A549 (cell line): ENCODE results near the gene ADGRL3. TPM values are rescaled to one million over a fixed set of nuclear protein-coding genes. Genes with fewer than 3 reads are reported as not detected.

Experiments used
- ATAC-seq, 2 experiments: fragments of 200-7000 bp in 1 of 2; fragments of >200 bp in 1 of 2; cut with Nextera tagmentation in 1 of 2; cut with Tn5 transposase in 1 of 2; 3 replicates each; pipeline versions ENCODE4 v1.8.0 to v1.9.1; 2018 to 2020; ENCODE audit warnings: mild to moderate bottlenecking in 1 of 2, moderate library complexity in 1 of 2
- CTCF ChIA-PET: fragments of 300-600 bp; sonication (Branson Sonifier 250); formaldehyde crosslinking; extraction: SDS; loops from one replicate; lab custom pipeline; 2021; ENCODE audit warnings: antibody characterized with exemption, inconsistent platforms; lab: Yijun Ruan, JAX
- POLR2A ChIA-PET: fragments of 350-600 bp; formaldehyde crosslinking; extraction: SDS; loops from one replicate; lab custom pipeline; 2021; ENCODE audit warnings: antibody characterized with exemption, inconsistent platforms; lab: Yijun Ruan, JAX
- DNase-seq, 2 experiments: peaks; one replicate each; pipeline versions ENCODE4 v3.0.0 to v3.0.0-alpha.2; 2011 to 2016; ENCODE audit warnings: low read depth in 1 of 2, low spot score in 1 of 2
- FAIRE-seq: peaks from 2 replicates; lab custom pipeline; 2011; peaks lifted over from hg19 to GRCh38; lab: Jason Lieb, UNC
- H3K27ac ChIP-seq, 2 experiments: fragments of >200 bp; sonication (Bioruptor Twin); formaldehyde crosslinking; 3 replicates each; pipeline ENCODE4 v1.5.1; 2016 to 2017
- H3K4me1 ChIP-seq: fragments of >200 bp; sonication (Bioruptor Twin); formaldehyde crosslinking; 3 replicates; pipeline ENCODE4 v1.6.1; 2016
- H3K4me2 ChIP-seq: fragments of >200 bp; sonication (Bioruptor Twin); formaldehyde crosslinking; 3 replicates; pipeline ENCODE4 v1.6.1; 2016
- H3K4me3 ChIP-seq: fragments of >200 bp; sonication (Bioruptor Twin); formaldehyde crosslinking; 3 replicates; pipeline ENCODE4 v1.5.1; 2016
- H3K9me3 ChIP-seq: fragments of >200 bp; sonication (Bioruptor Twin); formaldehyde crosslinking; 3 replicates; pipeline ENCODE4 v1.6.1; 2016
- BHLHE40 ChIP-seq: IDR thresholded peaks from 2 replicates; pipeline ENCODE4 v1.6.1; 2012; ENCODE audit warnings: low read depth, low read length, inconsistent platforms
- CBX2 ChIP-seq: fragments of 200-600 bp; sonication (generic); IDR thresholded peaks from 2 replicates; pipeline ENCODE4 v1.6.1; 2016; ENCODE audit warnings: low read depth, mild to moderate bottlenecking, borderline replicate concordance
- CBX8 ChIP-seq: fragments of 200-600 bp; sonication (generic); IDR thresholded peaks from 2 replicates; pipeline ENCODE4 v1.6.1; 2016
- CHD2 ChIP-seq: fragments of 150-350 bp; IDR thresholded peaks from 2 replicates; pipeline ENCODE4 v1.6.1; 2014; ENCODE audit warnings: low read length; ENCODE audit not compliant: partially characterized antibody
- FOXS1 ChIP-seq: fragments of 250-450 bp; sonication (Bioruptor Pico); IDR thresholded peaks from 2 replicates; pipeline ENCODE4 v1.5.0; 2020; ENCODE audit warnings: mild to moderate bottlenecking, moderate library complexity
- HDAC2 ChIP-seq: fragments of 200-600 bp; sonication (generic); IDR thresholded peaks from 2 replicates; pipeline ENCODE4 v1.6.1; 2016
- HEYL ChIP-seq: fragments of 250-450 bp; sonication (Bioruptor Pico); IDR thresholded peaks from 2 replicates; pipeline ENCODE4 v1.8.0; 2021; ENCODE audit warnings: mild to moderate bottlenecking, moderate library complexity
- HOXA7 ChIP-seq: fragments of 250-450 bp; sonication (Bioruptor Pico); IDR thresholded peaks from 2 replicates; pipeline ENCODE4 v1.5.0; 2020; ENCODE audit warnings: mild to moderate bottlenecking, moderate library complexity
- HOXB13 ChIP-seq: fragments of 250-450 bp; sonication (Bioruptor Pico); IDR thresholded peaks from 2 replicates; pipeline ENCODE4 v1.5.0; 2020; ENCODE audit warnings: low read depth, mild to moderate bottlenecking, moderate library complexity
- MAFK ChIP-seq: fragments of 450-650 bp; IDR thresholded peaks from 2 replicates; pipeline ENCODE4 v1.6.1; 2014; ENCODE audit not compliant: partially characterized antibody
- MAZ ChIP-seq: fragments of 150-350 bp; IDR thresholded peaks from 2 replicates; pipeline ENCODE4 v1.6.1; 2014; ENCODE audit warnings: antibody characterized with exemption, low read depth, low read length, borderline replicate concordance
- MYC ChIP-seq: IDR thresholded peaks from 2 replicates; pipeline ENCODE4 v1.6.1; 2012; ENCODE audit warnings: mild to moderate bottlenecking, inconsistent platforms, low read length, improper control_type of control experiment, borderline replicate concordance
- NFE2L2 ChIP-seq: fragments of 150-350 bp; conservative IDR thresholded peaks from 2 replicates; pipeline ENCODE4 v1.6.1; 2014; ENCODE audit warnings: low read length
- PHF8 ChIP-seq: fragments of 200-600 bp; sonication (generic); IDR thresholded peaks from 2 replicates; pipeline ENCODE4 v1.6.1; 2016; ENCODE audit warnings: low read depth, mild to moderate bottlenecking, antibody characterized with exemption, moderate library complexity, borderline replicate concordance
- RAD21 ChIP-seq, 2 experiments: fragments of >200 bp in 1 of 2; sonication (Bioruptor Twin) in 1 of 2; formaldehyde crosslinking in 1 of 2; IDR thresholded peaks in 1 of 2; conservative IDR thresholded peaks in 1 of 2; 2 replicates in 1 of 2; 3 replicates in 1 of 2; pipeline ENCODE4 v1.6.1; 2012 to 2018; ENCODE audit warnings: inconsistent platforms in 1 of 2
- RFX5 ChIP-seq: fragments of 450-650 bp; IDR thresholded peaks from 2 replicates; pipeline ENCODE4 v1.7.1; 2014; ENCODE audit warnings: antibody characterized with exemption, mild to moderate bottlenecking, moderate library complexity
- RNF2 ChIP-seq: fragments of 200-600 bp; sonication (generic); IDR thresholded peaks from 2 replicates; pipeline ENCODE4 v1.6.1; 2016; ENCODE audit warnings: low read depth, mild to moderate bottlenecking, antibody characterized with exemption, moderate library complexity, borderline replicate concordance
- SMC3 ChIP-seq: fragments of >200 bp; sonication (Bioruptor Twin); formaldehyde crosslinking; IDR thresholded peaks from 3 replicates; pipeline ENCODE4 v1.6.1; 2018; ENCODE audit warnings: inconsistent platforms
- SREBF2 ChIP-seq: fragments of 450-650 bp; IDR thresholded peaks from 2 replicates; pipeline ENCODE4 v1.6.1; 2014; ENCODE audit warnings: mild to moderate bottlenecking, moderate library complexity
- TFCP2L1 ChIP-seq: fragments of 250-450 bp; sonication (Bioruptor Pico); IDR thresholded peaks from 2 replicates; pipeline ENCODE4 v1.5.0; 2021; ENCODE audit warnings: mild to moderate bottlenecking
- TP53 ChIP-seq: fragments of 250-450 bp; sonication (Bioruptor Pico); IDR thresholded peaks from 2 replicates; pipeline ENCODE4 v1.5.0; 2021; ENCODE audit warnings: mild to moderate bottlenecking, moderate library complexity
- WGBS: methylation state at CpG from one replicate; pipeline ENCODE4 v1.1.6; 2017; ENCODE audit errors: missing lambda C conversion rate; 5-methylcytosine and 5-hydroxymethylcytosine counted together
- polyA plus RNA-seq, 4 experiments: library from polyadenylated mRNA; depleted of rRNA in 3 of 4; stranded (reverse); fragments of >200 nt; fragmentation: RNase III in 1 of 4; extraction: RNeasy Plus Mini Kit Qiagen cat#74134 plus additional on column Dnase treatment in 1 of 4; gene quantifications; 2 replicates in 3 of 4; 3 replicates in 1 of 4; pipeline ENCODE4 v1.2.3, GENCODE V29; 2011 to 2017
- TF ChIP-seq, protein P1 (sequence below): IDR thresholded peaks from 2 replicates; pipeline ENCODE4 v1.6.1; 2012; ENCODE audit warnings: low read depth, borderline replicate concordance
- TF ChIP-seq, protein P2 (sequence below): IDR thresholded peaks from 2 replicates; pipeline ENCODE4 v1.6.1; 2012
- TF ChIP-seq, protein P3 (sequence below): fragments of 450-650 bp; IDR thresholded peaks from 2 replicates; pipeline ENCODE4 v1.6.1; 2014; ENCODE audit warnings: antibody characterized with exemption
- TF ChIP-seq, protein P4 (sequence below): IDR thresholded peaks from 2 replicates; pipeline ENCODE4 v1.6.1; 2012
- TF ChIP-seq, protein P5 (sequence below): fragments of 200-600 bp; sonication (generic); IDR thresholded peaks from 2 replicates; pipeline ENCODE4 v1.6.1; 2016; ENCODE audit warnings: antibody characterized with exemption, mild to moderate bottlenecking, moderate library complexity

Gene ADGRL3
- polyA plus RNA-seq, 2 of the 4 experiments (the other 2 are of a cell fraction) = 0.05 to 0.12 TPM

DNA sequence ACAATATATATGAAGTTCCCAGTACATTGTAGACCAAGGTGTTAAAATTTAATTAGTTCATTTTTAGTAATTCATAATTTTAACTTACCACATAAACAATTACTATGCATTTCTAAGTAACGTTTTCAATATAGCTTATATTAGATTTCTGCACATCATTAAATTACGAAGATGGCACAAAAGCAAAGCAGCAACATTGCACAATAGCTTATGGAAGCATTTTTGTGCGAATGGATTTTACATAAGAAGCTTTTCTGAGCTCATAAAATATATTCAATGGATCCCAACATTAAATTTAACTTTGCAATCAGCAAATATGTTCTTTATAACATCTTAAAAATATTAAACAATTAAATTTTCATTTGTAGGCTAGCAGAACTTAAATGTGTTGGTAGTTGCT, 875.4 kb downstream of the ADGRL3 start:
- ATAC-seq (no peak), FAIRE-seq (no peak), DNase-seq (no peak)
- Histone ChIP-seq H3K4me3 (no peak overlapping the region), H3K4me1 (no peaks in the 10 kb centered on the region), H3K27ac (no peak overlapping the region), H3K9me3 (no peaks in the 10 kb centered on the region), H3K4me2 (no peak overlapping the region)
- POLR2A ChIA-PET = no interaction called here
- TF ChIP-seq MAZ (no peak), NFE2L2 (no peak), CBX8 (no peak), BHLHE40 (no peak), PHF8 (no peak), RAD21 (conservative IDR thresholded peaks at IDR 0.05 in 1 of 2, IDR thresholded peaks at IDR 0.05 in 1 of 2) (no peak), SREBF2 (no peak), TFCP2L1 (CRISPR knock-in tag) (no peak), SMC3 (no peak)
- TF ChIP-seq, protein P1, sequence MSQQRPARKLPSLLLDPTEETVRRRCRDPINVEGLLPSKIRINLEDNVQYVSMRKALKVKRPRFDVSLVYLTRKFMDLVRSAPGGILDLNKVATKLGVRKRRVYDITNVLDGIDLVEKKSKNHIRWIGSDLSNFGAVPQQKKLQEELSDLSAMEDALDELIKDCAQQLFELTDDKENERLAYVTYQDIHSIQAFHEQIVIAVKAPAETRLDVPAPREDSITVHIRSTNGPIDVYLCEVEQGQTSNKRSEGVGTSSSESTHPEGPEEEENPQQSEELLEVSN = no peak
- whole genome bisulfite sequencing = 16% methylated on average over 3 of the region's 3 CpGs
- CTCF ChIA-PET = no interaction called here

DNA sequence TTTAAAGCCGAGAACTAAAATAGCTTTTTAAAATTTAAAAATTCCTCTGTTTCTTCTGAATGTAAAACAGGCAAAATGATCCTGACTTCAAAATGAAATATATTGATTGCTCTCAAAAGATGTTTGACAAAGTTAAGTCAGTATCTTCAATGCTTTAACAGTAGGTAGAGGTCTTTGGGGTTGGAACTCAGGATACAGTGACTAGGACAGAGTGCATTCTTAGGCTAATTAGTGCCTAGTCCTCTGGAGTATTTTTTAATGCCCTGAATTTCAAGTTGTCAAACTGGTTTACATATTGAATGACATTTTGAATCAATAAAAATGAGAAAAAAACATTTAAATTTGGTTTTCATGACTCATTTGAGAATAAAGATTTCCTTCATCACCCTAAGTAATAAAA, 877.3 kb downstream of the ADGRL3 start:
- WGBS = 3% methylated on average over 1 of the region's 1 CpG
- H3K9me3 ChIP-seq = no peaks in the 10 kb centered on the region
- CTCF ChIA-PET = no interaction called here
- no peaks in the 10 kb centered on the region for H3K4me1 ChIP-seq
- ATAC-seq (no peak), DNase-seq (no peak), FAIRE-seq (no peak)
- no peak overlapping the region for H3K27ac ChIP-seq
- TF ChIP-seq BHLHE40 = no peak
- TF ChIP-seq, protein P2, sequence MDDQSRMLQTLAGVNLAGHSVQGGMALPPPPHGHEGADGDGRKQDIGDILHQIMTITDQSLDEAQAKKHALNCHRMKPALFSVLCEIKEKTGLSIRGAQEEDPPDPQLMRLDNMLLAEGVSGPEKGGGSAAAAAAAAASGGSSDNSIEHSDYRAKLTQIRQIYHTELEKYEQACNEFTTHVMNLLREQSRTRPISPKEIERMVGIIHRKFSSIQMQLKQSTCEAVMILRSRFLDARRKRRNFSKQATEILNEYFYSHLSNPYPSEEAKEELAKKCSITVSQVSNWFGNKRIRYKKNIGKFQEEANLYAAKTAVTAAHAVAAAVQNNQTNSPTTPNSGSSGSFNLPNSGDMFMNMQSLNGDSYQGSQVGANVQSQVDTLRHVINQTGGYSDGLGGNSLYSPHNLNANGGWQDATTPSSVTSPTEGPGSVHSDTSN = no peak
- no peak for TF ChIP-seq HOXB13 (CRISPR knock-in tag)
- no peak for TF ChIP-seq TP53
- TF ChIP-seq MAFK = no peak
- TF ChIP-seq, protein P3, sequence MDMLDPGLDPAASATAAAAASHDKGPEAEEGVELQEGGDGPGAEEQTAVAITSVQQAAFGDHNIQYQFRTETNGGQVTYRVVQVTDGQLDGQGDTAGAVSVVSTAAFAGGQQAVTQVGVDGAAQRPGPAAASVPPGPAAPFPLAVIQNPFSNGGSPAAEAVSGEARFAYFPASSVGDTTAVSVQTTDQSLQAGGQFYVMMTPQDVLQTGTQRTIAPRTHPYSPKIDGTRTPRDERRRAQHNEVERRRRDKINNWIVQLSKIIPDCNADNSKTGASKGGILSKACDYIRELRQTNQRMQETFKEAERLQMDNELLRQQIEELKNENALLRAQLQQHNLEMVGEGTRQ = no peak
- TF ChIP-seq HOXA7 = no peak
- no peak for TF ChIP-seq CHD2
- no peak for TF ChIP-seq CBX2
- TF ChIP-seq, protein P4, sequence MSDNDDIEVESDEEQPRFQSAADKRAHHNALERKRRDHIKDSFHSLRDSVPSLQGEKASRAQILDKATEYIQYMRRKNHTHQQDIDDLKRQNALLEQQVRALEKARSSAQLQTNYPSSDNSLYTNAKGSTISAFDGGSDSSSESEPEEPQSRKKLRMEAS = no peak
- TF ChIP-seq FOXS1 (CRISPR knock-in tag) = no peak
- no peak for TF ChIP-seq MYC
- no peak for TF ChIP-seq RFX5
- no peak for TF ChIP-seq SREBF2
- TF ChIP-seq RNF2 = no peak
- TF ChIP-seq HDAC2 = no peak
- TF ChIP-seq, protein P1 = no peak
- TF ChIP-seq, protein P5, sequence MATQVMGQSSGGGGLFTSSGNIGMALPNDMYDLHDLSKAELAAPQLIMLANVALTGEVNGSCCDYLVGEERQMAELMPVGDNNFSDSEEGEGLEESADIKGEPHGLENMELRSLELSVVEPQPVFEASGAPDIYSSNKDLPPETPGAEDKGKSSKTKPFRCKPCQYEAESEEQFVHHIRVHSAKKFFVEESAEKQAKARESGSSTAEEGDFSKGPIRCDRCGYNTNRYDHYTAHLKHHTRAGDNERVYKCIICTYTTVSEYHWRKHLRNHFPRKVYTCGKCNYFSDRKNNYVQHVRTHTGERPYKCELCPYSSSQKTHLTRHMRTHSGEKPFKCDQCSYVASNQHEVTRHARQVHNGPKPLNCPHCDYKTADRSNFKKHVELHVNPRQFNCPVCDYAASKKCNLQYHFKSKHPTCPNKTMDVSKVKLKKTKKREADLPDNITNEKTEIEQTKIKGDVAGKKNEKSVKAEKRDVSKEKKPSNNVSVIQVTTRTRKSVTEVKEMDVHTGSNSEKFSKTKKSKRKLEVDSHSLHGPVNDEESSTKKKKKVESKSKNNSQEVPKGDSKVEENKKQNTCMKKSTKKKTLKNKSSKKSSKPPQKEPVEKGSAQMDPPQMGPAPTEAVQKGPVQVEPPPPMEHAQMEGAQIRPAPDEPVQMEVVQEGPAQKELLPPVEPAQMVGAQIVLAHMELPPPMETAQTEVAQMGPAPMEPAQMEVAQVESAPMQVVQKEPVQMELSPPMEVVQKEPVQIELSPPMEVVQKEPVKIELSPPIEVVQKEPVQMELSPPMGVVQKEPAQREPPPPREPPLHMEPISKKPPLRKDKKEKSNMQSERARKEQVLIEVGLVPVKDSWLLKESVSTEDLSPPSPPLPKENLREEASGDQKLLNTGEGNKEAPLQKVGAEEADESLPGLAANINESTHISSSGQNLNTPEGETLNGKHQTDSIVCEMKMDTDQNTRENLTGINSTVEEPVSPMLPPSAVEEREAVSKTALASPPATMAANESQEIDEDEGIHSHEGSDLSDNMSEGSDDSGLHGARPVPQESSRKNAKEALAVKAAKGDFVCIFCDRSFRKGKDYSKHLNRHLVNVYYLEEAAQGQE = no peak
- TF ChIP-seq HEYL (CRISPR knock-in tag) = no peak
- TF ChIP-seq, all 56 proteins: peak for 0
- Histone ChIP-seq H3K4me3 (no peak overlapping the region), H3K4me2 (no peak overlapping the region)
- POLR2A ChIA-PET = no interaction called here
